ENCODE data around the gene MTA1. TPM values are rescaled to one million over a fixed set of nuclear protein-coding genes. Genes with fewer than 3 reads are reported as not detected.
A peak's percentile ranks its signal among the peaks of the same experiment; 100 is the strongest.

The MTA1 gene
- total RNA-seq, 2 experiments from 2014 or later = 136 to 152 TPM

DNA sequence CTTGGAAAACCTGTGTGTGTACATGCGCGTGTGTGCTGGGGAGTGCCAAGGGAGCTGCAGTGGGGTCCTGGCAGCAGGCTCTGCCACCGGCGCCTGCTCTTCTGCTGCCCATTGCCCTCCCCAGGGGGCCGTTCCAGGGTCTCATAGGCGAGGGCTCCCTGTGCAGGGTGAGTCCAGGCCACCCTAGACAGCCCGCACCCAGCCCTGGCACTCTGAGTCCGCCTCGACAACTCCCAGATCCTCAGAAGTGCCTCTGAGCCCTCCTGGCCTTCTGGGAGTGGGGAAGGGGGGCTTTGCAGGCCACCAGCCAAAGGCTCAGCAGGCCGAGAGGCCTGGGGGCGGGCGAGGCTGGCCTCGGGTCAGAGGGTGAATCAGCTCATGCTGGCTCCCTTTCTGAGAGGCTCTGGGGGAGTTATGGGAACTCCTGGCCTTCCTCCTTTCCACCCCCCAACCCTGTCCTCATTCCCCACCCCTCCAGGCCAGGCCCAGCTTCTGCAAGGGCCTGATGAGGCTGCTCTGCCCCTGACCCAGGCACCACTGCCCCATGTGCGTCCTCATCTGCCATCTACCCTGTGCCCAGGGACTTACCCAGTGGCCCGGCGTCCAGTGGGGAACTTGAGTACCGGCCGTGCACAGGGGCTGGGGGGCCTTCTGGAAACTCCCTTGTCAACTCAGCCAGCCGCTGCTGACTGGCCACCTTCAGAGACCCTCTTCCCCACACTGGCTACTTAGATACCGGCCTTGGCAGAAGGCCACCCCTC lies 69.3 kb downstream of the MTA1 start:
- no peaks in the 10 kb centered on the region for H3K27me3 Mint-ChIP-seq
- H3K4me3 Mint-ChIP-seq = peak overlapping the region; percentile 81
- H3K9me3 Mint-ChIP-seq (ENCODE audit: low read depth) = no peaks in the 10 kb centered on the region
- ATAC-seq (no peak), DNase-seq (no peak)
- intact Hi-C loops (cut with DNase I, micrococcal nuclease) = loop anchor here (1.0 to 10.0 kb wide), 2 partner anchors 114 to 424 kb away; partner anchors contain the start of gene GPR132 (in 1 of the 2)
- H3K27ac Mint-ChIP-seq = no peak overlapping the region
- peaks cover 38% of the 10 kb centered on the region for H3K4me1 Mint-ChIP-seq
- CTCF ChIA-PET = interaction anchor here (0.6 to 5.1 kb wide), 15 partner anchors 8 to 123 kb away, joined by 3 to 74 read pairs (median 7); no protein-coding TSS in a partner anchor
- POLR2A ChIA-PET = interaction anchor here (0.6 to 2.1 kb wide), 8 partner anchors 7 to 199 kb away, joined by 3 to 12 read pairs (median 4); partner anchors contain the start of gene BRF1
- H3K36me3 Mint-ChIP-seq (ENCODE audit: low read depth) = peaks cover 6% of the 10 kb centered on the region

DNA sequence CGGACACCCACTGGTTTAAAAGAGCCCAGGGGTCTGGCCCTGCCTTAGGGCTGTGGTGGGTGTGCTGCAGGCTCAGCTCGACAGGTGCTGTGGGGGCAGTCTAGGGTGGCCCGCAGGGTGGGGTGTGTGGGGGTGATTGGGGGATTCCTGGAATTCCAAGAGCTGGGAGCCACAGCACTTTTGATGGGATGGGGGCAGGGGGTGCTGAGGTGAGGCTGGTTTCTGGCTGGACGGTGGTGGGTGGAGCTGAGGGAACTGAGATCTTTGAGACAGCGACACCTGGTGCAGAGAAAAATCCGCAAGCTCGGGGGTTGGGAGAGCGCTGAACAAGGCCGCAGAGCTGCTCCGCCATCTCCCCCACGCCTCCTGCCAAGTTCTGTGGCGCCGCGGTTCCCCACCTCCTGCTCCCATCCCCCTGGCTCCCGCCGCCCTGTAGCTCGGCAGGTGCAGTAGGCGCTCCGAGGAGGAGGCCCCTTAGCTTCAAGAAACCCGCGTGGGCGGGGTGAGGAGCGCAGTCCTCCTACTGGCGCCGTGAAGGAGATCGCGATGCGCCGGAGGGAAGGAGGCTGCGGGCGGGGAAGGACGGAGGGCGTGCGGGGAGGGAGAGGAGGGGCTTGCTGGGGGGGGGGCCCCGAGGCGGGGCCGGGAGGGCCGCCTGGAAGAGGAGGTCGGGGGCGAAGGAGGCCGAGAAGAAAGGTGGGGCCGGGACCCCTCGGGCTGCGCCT lies 70.1 kb downstream of the MTA1 start:
- Mint-ChIP-seq H3K9me3 (ENCODE audit: low read depth) (no peaks in the 10 kb centered on the region), H3K4me1 (peaks cover 31% of the 10 kb centered on the region), H3K27me3 (no peaks in the 10 kb centered on the region), H3K27ac (peak overlapping the region; percentile 83), H3K36me3 (ENCODE audit: low read depth) (peaks cover 6% of the 10 kb centered on the region), H3K4me3 (peak overlapping the region; percentile 81)
- POLR2A ChIA-PET = interaction anchor here (0.6 to 2.1 kb wide), 9 partner anchors 8 to 200 kb away, joined by 3 to 12 read pairs (median 5); partner anchors contain the start of gene BRF1
- intact Hi-C loops (cut with DNase I, micrococcal nuclease) = loop anchor here (1.0 to 10.0 kb wide), 14 partner anchors 7 to 1861 kb away; partner anchors contain the start of genes GPR132 (in 2 of the 2), AKT1 (in 1 of the 2), KLC1 (in 1 of the 2) and TEX22 (in 1 of the 2)
- CTCF ChIA-PET = interaction anchor here (0.5 to 5.1 kb wide), 23 partner anchors 8 to 427 kb away, joined by 3 to 74 read pairs (median 3); partner anchors contain the start of gene TMEM121
- DNase-seq = peak; percentile 93
- peak; percentile 8 for ATAC-seq

DNA sequence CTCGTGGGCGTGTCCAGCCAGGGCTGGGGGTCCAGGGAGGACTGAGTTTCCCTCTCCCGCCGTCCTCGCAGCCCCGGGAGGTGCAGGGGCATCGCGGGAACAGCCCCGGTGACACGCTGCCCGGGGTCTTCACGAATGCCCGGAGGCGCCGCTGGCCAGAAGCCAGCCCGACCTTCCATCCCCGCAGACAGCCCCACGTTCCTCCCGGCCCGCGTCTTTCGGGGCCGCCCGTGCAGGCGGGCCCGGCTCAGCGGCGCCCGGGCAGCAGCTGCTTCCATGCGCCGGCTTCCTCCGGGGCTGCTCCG lies 70.6 kb downstream of the MTA1 start:
- H3K27ac Mint-ChIP-seq = no peak overlapping the region
- ChIA-PET POLR2A (interaction anchor here (1.0 to 2.1 kb wide), 7 partner anchors 8 to 189 kb away, joined by 3 to 12 read pairs (median 5); partner anchors contain the start of gene BRF1), CTCF (interaction anchor here (0.5 to 5.1 kb wide), 17 partner anchors 9 to 428 kb away, joined by 3 to 74 read pairs (median 4); partner anchors contain the start of gene TMEM121)
- intact Hi-C loops (cut with DNase I, micrococcal nuclease) = loop anchor here (1.0 to 5.0 kb wide), 12 partner anchors 8 to 1861 kb away; partner anchors contain the start of genes AKT1 (in 1 of the 2), GPR132 (in 1 of the 2), KLC1 (in 1 of the 2) and TEX22 (in 1 of the 2)
- DNase-seq (no peak), ATAC-seq (no peak)
- H3K9me3 Mint-ChIP-seq (ENCODE audit: low read depth) = no peaks in the 10 kb centered on the region
- H3K4me1 Mint-ChIP-seq = peaks cover 28% of the 10 kb centered on the region
- peak overlapping the region; percentile 81 for H3K4me3 Mint-ChIP-seq
- no peaks in the 10 kb centered on the region for H3K27me3 Mint-ChIP-seq
- peaks cover 6% of the 10 kb centered on the region for H3K36me3 Mint-ChIP-seq (ENCODE audit: low read depth)

DNA sequence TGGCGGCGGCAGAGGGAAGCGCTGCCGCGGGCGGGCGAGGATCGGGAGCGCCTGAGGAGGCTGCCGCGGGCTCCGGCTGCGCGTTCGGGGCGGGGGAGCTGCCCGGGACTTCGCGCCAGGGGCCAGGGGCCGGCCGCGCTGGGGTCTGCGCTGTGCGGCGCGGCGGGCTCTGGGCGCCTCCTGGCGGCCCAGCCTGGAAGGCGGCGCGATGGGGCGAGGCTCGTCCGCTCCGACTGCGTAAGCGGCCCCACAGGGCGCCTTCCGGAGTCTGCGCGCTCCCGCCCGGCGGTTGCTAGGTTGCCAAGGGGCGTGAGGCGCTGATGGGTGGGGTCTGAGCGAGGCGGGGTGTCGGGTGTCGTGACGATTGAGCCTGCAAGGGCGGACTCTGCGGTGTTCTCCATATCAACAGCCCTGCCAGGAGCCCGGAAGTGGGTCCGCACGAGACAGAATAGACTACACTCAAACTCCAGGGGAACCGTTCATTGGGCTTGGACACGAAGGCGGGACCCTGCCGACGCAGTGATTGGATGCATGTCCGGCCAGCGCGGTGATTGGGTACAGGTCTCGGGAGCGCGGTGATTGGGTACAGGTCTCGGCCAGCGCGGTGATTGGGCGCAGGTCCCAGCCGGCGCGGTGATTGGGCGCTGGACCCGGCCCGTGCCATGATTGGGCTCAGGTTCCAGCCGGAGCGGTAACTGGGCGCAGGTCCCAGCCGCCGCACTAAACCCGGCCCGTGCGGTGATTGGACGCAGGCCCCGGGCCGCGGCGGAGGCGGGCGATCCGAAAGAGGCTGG lies 71.1 kb downstream of the MTA1 start, which contains the start of gene TEDC1:
Gene TEDC1, plus strand, starts transcription at position 675 of the 794 bp plus-strand sequence. CDS start 130 bp downstream, outside the sequence.
- Mint-ChIP-seq H3K4me1 (peaks cover 22% of the 10 kb centered on the region), H3K36me3 (ENCODE audit: low read depth) (peaks cover 6% of the 10 kb centered on the region), H3K27ac (peak within 1 kb of the TSS; percentile 86), H3K4me3 (peak within 1 kb of the TSS; percentile 81), H3K27me3 (no peaks in the 10 kb centered on the region), H3K9me3 (ENCODE audit: low read depth) (no peaks in the 10 kb centered on the region)
- DNase-seq (peak; percentile 100), ATAC-seq (peak; percentile 80)
- ChIA-PET CTCF (interaction anchor here (0.5 to 5.1 kb wide), 14 partner anchors 9 to 428 kb away, joined by 3 to 74 read pairs (median 6); partner anchors contain the start of gene TMEM121), POLR2A (interaction anchor here (0.6 to 2.1 kb wide), 6 partner anchors 9 to 240 kb away, joined by 4 to 12 read pairs (median 6); partner anchors contain the start of gene BRF1)
- intact Hi-C loops (cut with DNase I, micrococcal nuclease) = loop anchor here (1.0 to 5.0 kb wide), 21 partner anchors 8 to 1862 kb away; partner anchors contain the start of genes CDCA4 (in 2 of the 2), TEX22 (in 2 of the 2), AKT1 (in 1 of the 2) and BRF1 (in 1 of the 2)

DNA sequence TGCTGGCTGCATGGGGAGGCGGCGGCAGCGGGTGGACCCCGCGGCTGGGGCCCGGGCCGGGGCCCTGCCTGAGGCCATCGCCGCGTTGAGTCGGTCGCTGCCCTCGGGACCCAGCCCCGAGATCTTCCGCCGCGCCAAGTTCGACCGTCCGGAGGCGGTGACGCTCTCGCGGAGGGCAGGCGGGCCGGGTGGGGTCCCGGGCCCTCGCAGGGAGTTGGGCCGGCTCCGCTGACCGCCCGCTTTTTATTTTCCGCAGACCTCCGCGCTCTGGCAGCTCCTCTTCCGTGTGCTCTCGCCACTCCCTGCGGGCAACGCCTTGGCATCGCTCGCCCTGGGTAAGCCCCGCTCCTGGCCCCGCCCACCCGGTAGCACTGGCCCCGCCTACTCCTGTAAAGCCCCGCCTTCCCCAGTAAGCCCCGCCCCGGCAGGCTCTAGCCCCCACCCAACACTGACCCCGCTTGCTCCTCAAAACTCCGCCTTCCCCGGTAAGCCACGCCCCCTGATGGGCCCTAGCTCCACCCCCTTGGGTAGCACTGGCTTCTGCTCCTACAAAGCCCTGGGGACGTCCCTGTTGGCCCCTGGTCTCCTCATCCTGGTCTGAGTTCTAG lies 71.8 kb downstream of the MTA1 start:
- Mint-ChIP-seq H3K4me1 (peaks cover 20% of the 10 kb centered on the region), H3K36me3 (ENCODE audit: low read depth) (peaks cover 6% of the 10 kb centered on the region), H3K4me3 (peak overlapping the region; percentile 77), H3K27me3 (no peaks in the 10 kb centered on the region), H3K9me3 (ENCODE audit: low read depth) (no peaks in the 10 kb centered on the region), H3K27ac (peak overlapping the region; percentile 86)
- peak; percentile 97 for DNase-seq
- CTCF ChIA-PET = interaction anchor here (3.1 to 5.1 kb wide), 2 partner anchors 10 to 122 kb away, joined by 55 to 74 read pairs; no protein-coding TSS in a partner anchor
- intact Hi-C loops (cut with DNase I, micrococcal nuclease) = loop anchor here (1.0 to 5.0 kb wide), 14 partner anchors 17 to 1863 kb away; partner anchors contain the start of genes CDCA4 (in 2 of the 2), AKT1 (in 1 of the 2), BRF1 (in 1 of the 2) and CLBA1 (in 1 of the 2)
- ATAC-seq = peak; percentile 35
- POLR2A ChIA-PET = interaction anchor here (0.6 to 1.2 kb wide), 3 partner anchors 26 to 241 kb away, joined by 3 to 6 read pairs (median 4); no protein-coding TSS in a partner anchor

DNA sequence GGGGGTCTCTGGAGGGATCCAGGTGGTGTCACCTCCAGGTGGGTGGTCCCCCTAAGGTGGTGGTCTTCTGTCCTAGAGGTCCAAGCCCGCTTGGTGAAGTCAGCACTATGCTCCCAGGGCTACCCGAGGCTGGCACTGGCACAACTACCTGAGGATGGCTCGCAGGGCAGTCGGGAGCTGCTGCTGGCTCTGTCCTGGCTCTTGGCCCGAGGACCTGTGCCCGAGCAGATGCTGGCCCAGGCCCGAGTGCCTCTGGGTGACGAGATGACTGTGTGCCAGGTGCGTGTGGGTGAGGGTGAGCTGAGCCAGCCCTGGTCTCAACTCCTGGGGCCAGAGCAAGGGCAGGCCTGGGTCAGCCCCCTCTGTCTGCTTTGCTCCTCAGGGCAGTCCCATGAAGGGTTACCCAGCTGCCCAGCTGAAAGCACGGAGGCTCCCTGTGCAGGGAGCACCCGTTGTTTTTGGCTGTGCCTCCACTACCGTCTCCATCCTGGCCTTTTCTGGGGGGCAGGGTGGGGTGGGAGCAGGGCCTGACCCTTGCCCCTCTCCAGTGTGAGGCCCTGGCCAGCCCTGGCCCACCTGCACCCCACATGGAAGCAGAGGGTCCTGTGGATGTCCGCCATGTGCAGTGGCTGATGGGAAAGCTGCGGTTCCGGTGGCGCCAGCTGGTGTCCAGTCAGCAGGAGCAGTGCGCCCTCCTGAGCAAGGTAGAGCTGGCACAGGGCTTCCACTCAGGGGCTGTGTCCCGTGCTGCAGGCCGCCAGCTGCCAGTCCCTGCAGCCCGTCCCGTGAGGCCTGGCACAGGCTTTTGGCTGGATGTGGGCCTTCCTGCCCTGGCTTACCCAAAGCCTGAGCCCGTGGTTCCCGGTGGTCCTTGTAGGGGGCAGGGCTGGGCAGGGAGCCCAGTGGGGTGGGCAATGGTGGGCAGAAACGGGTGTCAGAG lies 72.7 kb downstream of the MTA1 start:
- ATAC-seq (no peak), DNase-seq (peak; percentile 9)
- peaks cover 17% of the 10 kb centered on the region for H3K4me1 Mint-ChIP-seq
- POLR2A ChIA-PET = interaction anchor here (0.6 to 1.2 kb wide), 2 partner anchors 25 to 37 kb away, joined by 3 to 6 read pairs; no protein-coding TSS in a partner anchor
- no peaks in the 10 kb centered on the region for H3K27me3 Mint-ChIP-seq
- intact Hi-C loops (cut with DNase I, micrococcal nuclease) = loop anchor here in 1 of 2 experiments (5.0 kb wide), 1 partner anchor 400 kb away; no protein-coding TSS in a partner anchor
- H3K4me3 Mint-ChIP-seq = peak overlapping the region; percentile 77
- H3K9me3 Mint-ChIP-seq (ENCODE audit: low read depth) = no peaks in the 10 kb centered on the region
- CTCF ChIA-PET = interaction anchor here (0.7 to 5.1 kb wide), 3 partner anchors 11 to 122 kb away, joined by 3 to 74 read pairs (median 55); no protein-coding TSS in a partner anchor
- peaks cover 6% of the 10 kb centered on the region for H3K36me3 Mint-ChIP-seq (ENCODE audit: low read depth)
- H3K27ac Mint-ChIP-seq = peak overlapping the region; percentile 86

DNA sequence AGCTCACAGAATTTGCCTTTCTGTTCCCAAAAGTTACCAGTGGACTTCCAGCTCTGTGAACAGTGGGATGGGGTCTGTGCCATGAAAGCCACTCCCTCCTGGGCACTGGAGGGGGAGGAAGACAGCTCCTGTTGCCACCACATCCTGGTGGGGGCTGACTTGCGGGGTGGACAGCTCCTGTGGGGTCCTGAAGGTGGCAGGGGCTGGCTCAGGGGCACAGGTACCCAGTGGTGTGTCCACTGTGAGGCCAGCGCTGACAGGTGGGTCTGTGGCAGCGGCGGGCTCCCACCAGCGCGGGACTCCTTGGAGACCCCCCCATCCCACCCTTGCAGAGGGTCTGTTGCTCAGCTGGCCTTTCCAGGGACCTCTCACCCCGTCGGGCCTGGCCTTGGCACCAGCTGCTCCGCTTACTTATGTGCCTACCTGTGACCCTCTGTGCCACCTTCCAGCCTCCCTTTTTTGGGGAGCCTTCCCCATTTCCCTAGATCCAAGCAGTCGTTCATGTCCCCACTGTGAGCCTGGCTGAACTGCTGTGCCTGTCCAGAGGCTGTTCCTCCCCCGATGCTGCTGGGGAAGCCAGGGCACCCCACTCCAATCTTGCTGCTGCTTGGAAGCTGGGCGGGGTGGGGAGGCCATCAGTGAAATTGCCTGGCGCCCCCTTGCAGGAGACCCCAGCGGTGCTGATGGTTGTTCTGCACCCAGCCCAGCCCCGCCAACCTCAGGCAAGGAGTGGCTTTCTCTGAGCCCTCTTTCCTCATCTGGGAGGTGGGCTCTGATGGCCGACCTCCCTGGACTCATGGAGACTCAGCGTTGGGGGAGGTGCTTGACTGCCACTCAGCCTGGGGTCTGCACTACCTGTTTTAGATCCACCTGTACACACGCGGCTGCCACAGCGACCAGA lies 73.6 kb downstream of the MTA1 start:
- CTCF ChIA-PET = interaction anchor here (0.7 to 5.1 kb wide), 2 partner anchors 35 to 123 kb away, joined by 3 to 74 read pairs; no protein-coding TSS in a partner anchor
- DNase-seq (peak; percentile 21), ATAC-seq (no peak)
- intact Hi-C loops (cut with DNase I, micrococcal nuclease) = loop anchor here in 1 of 2 experiments (5.0 kb wide), 1 partner anchor 401 kb away; no protein-coding TSS in a partner anchor
- POLR2A ChIA-PET = no interaction called here
- no peak overlapping the region for H3K4me3 Mint-ChIP-seq
- H3K9me3 Mint-ChIP-seq (ENCODE audit: low read depth) = no peaks in the 10 kb centered on the region
- peaks cover 6% of the 10 kb centered on the region for H3K36me3 Mint-ChIP-seq (ENCODE audit: low read depth)
- peaks cover 17% of the 10 kb centered on the region for H3K4me1 Mint-ChIP-seq
- no peak overlapping the region for H3K27ac Mint-ChIP-seq
- H3K27me3 Mint-ChIP-seq = no peaks in the 10 kb centered on the region

DNA sequence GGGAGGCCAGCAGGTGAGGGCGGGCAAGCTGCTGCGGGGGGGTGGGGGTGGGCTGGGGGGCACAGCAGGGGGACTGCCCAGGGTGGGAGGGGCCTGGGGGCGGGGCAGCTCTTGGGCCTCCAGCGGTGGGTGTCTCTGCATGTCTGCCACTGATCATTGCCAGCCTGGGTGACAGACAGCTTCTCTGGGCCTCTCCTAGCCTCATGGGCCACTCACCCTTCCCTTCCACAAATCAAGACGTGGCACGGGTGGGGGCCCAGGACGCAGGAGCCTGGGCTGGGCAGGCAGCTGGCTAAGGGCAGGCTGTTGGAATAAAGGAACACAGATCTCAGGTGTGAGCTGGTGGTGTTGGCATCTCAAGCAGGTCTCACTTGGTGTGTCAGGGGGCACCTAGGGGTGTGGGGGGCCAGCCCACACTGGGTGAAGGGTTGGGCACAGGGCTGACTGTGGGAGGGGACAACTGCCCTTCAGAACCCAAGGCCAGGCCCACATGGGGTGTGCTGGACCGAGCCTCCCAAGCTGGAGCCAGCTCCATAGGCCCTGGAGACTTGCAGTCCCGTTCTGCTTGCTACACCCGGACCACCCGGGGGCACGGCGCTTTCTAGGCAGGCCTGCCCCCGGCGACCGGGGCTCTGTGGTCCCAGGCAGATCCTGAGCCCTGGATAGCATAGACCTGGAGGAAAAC lies 74.4 kb downstream of the MTA1 start:
- no peak overlapping the region for H3K4me3 Mint-ChIP-seq
- DNase-seq = peak; percentile 5
- H3K36me3 Mint-ChIP-seq (ENCODE audit: low read depth) = peaks cover 6% of the 10 kb centered on the region
- no peak overlapping the region for H3K27ac Mint-ChIP-seq
- no peak for ATAC-seq
- H3K27me3 Mint-ChIP-seq = no peaks in the 10 kb centered on the region
- H3K4me1 Mint-ChIP-seq = peaks cover 11% of the 10 kb centered on the region
- CTCF ChIA-PET = no interaction called here
- intact Hi-C loops (cut with DNase I, micrococcal nuclease) = loop anchor here in 1 of 2 experiments (5.0 kb wide), 1 partner anchor 402 kb away; no protein-coding TSS in a partner anchor
- POLR2A ChIA-PET = no interaction called here
- no peaks in the 10 kb centered on the region for H3K9me3 Mint-ChIP-seq (ENCODE audit: low read depth)

Data from activated CD4-positive, alpha-beta T cell treated with anti-CD3 and anti-CD28 coated beads for 36 hours (primary cell).